ENCODE results near the gene RNF207.

DNA sequence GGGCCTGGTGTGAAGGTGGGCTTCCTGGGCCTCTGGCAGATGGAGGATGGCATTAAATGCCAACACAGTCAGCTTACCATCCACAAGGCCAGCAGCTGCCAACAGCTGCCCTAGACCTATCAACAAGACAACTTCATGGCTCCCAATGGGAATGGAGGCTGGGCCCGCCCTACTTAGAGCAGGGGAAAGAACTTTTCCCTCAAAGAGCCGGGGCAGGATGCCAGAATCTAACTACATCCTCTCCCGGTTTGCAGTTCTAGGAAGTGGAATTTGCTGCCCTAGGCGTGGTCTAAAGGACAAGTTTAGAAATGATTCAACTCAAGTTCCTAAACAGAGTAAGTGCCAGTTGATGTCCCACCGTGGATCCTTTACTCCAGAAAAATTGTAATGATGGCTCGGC is 16.7 kb downstream of the RNF207 start:
- TF ChIP-seq POLR2A (IDR thresholded peaks at IDR 0.05): no peak
- TF ChIP-seq, protein P1, sequence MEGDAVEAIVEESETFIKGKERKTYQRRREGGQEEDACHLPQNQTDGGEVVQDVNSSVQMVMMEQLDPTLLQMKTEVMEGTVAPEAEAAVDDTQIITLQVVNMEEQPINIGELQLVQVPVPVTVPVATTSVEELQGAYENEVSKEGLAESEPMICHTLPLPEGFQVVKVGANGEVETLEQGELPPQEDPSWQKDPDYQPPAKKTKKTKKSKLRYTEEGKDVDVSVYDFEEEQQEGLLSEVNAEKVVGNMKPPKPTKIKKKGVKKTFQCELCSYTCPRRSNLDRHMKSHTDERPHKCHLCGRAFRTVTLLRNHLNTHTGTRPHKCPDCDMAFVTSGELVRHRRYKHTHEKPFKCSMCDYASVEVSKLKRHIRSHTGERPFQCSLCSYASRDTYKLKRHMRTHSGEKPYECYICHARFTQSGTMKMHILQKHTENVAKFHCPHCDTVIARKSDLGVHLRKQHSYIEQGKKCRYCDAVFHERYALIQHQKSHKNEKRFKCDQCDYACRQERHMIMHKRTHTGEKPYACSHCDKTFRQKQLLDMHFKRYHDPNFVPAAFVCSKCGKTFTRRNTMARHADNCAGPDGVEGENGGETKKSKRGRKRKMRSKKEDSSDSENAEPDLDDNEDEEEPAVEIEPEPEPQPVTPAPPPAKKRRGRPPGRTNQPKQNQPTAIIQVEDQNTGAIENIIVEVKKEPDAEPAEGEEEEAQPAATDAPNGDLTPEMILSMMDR (IDR thresholded peaks at IDR 0.05): no peak
- TF ChIP-seq POLR2AphosphoS5 (IDR thresholded peaks at IDR 0.05): no peak
